Omental fat pad (tissue), 4 donors: ENCODE results near the gene USP7. TPM values are rescaled to one million over a fixed set of nuclear protein-coding genes. Genes with fewer than 3 reads are reported as not detected.

ENCODE experiments used
- ATAC-seq: fragments of 150-250 bp; one replicate; pipeline ENCODE4 v1.9.1; 2016; ENCODE audit warnings: mild to moderate bottlenecking, moderate library complexity; ENCODE audit not compliant: low FRiP score
- DNase-seq: peaks from one replicate; pipeline ENCODE4 v3.0.0-alpha.2; 2019; ENCODE audit warnings: low spot score
- CTCF ChIP-seq, 3 donors: fragments of 450-650 bp; IDR thresholded peaks; one replicate each; pipeline ENCODE4 v1.5.1; 2016 to 2017; ENCODE audit warnings: antibody characterized with exemption in 3 of 3, mild to moderate bottlenecking in 3 of 3, moderate library complexity in 2 of 3
- total RNA-seq, 4 donors: library from RNA; depleted of rRNA; stranded (reverse); fragments of >200 nt; gene quantifications; one replicate each; pipeline ENCODE4 v1.1.0, GENCODE V29; 2016

USP7 gene
- total RNA-seq, 4 donors from 2014 or later = 71.2 to 138 (median 97.0) TPM

DNA sequence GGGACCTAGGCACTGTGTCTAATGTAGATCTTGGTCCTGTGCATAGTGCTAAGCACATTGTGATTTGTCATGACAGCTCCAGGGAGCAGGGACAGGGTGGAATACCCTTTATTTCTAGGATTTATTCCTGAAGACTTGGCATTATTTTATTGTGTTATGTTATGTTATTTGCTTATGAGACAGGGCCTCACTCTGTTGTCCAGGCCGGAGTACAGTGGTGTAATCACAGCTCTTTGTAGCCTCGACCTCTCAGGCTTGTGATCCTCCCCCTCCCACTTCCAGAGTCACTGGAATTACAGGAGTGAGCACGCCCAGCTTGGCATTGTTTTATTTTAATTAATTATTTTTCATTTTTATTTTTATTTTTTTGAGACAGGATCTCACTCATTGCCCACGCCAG is 40.5 kb upstream of the USP7 start:
- DNase-seq = no peak
- ATAC-seq = no peak
- TF ChIP-seq CTCF (IDR thresholded peaks at IDR 0.05) = no peak

DNA sequence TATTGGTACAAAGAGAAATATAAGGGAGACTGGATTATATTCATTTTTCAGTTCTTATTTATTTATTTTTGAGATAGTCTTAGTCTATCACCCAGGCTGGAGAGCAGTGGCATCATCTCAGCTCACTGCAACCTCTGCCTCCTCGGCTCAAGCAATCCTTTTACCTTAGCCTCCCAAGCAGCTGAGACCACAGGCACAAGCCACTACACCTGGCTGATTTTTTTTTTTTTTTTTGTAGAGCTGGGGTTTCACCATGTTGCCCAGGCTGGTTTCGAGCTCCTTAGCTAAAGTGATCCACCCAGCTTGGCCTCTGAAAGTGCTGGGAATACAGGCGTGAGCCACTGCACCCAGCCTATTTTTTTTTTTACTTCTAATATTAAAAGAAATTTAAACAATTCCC is 40.1 kb upstream of the USP7 start:
- ATAC-seq (no peak), DNase-seq (no peak)
- no peak for TF ChIP-seq CTCF (IDR thresholded peaks at IDR 0.05)

GRCh38 chr16:9003322-9003721 is 39.6 kb upstream of the USP7 start:
- no peak for ATAC-seq
- no peak for DNase-seq
- no peak for TF ChIP-seq CTCF (IDR thresholded peaks at IDR 0.05)

GRCh38 chr16:9002042-9002441 is 38.3 kb upstream of the USP7 start:
- TF ChIP-seq CTCF (IDR thresholded peaks at IDR 0.05) = no peak
- no peak for DNase-seq
- no peak for ATAC-seq

DNA sequence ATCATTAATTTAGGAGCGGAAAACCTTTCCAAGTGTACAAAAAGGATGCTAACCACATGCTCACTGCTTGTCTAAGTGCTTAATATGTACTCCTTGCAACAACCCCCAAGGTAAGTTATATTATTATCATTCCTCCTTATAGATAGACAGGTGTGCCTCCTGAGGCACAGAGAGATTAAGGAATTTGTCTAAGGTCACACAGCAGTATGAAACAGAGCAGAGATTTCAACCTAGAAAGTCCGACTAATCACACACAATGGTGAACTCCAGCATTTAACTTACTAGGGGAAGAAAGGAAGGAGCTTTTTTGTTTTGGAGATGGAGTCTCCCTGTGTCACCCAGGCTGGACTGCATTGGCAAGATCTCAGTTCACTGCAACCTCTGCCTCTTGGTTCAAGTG is 37.0 kb upstream of the USP7 start:
- DNase-seq (no peak), ATAC-seq (no peak)
- TF ChIP-seq CTCF (IDR thresholded peaks at IDR 0.05) = no peak

- DNase-seq (no peak), ATAC-seq (no peak)
- TF ChIP-seq CTCF (IDR thresholded peaks at IDR 0.05) = no peak
Measured at GRCh38 chr16:8999800-9000199, 36.1 kb upstream of the USP7 start.

- no peak for DNase-seq
- TF ChIP-seq CTCF (IDR thresholded peaks at IDR 0.05) = no peak
Measured at GRCh38 chr16:8998108-8998507, 34.4 kb upstream of the USP7 start.

More at GRCh38 chr16:8998108-8998507, 34.4 kb upstream of the USP7 start:
- ATAC-seq = no peak
